BE2C (cell line): ENCODE results near the gene MELK.

Experiments
- DNase-seq: peaks from one replicate; pipeline ENCODE4 v3.0.0-alpha.2; 2020
- H3K27me3 ChIP-seq: fragments of 250-450 bp; sonication (Bioruptor Pico); 2 replicates; pipeline ENCODE4 v1.5.1; 2020; ENCODE audit warnings: mild to moderate bottlenecking
- H3K36me3 ChIP-seq: fragments of 250-450 bp; sonication (Bioruptor Pico); 2 replicates; pipeline ENCODE4 v1.5.1; 2020; ENCODE audit warnings: mild to moderate bottlenecking
- H3K4me1 ChIP-seq: fragments of 250-450 bp; sonication (Bioruptor Pico); 2 replicates; pipeline ENCODE4 v1.5.1; 2020
- H3K4me3 ChIP-seq: 2 replicates; pipeline ENCODE4 v1.5.1; 2011; ENCODE audit warnings: low read depth, low read length
- H3K9me3 ChIP-seq: fragments of 250-450 bp; sonication (Bioruptor Pico); 2 replicates; pipeline ENCODE4 v1.5.1; 2020
- TF ChIP-seq, protein P1 (sequence below): IDR thresholded peaks from 2 replicates; pipeline ENCODE4 v1.5.1; 2012; ENCODE audit warnings: mild to moderate bottlenecking, low read depth, low read length

Gene MELK

DNA sequence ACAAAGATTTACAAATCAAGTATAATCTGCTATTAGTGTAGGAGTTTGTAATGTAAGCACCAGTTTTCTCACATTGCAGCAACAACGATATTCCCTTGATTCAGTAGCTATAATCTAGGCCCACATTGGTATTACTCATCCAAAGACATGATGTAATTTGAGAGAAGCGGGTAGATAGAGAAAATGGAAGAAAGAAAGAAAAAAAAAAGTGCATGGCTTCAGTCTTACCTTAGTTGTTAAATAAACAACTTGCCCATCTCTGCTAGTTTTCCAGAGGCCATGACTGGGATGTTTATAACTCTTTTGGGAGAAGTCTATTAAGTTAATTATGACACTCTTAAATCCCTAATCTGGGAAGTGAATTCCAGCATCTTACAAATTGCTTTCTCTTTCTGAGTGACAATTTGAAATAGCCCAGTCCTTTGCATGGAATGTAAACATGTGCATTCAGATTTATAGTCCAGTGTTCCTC is 2.8 kb downstream of the MELK start:
- no peaks in the 10 kb centered on the region; the same call in 1 of the 2 replicates for H3K36me3 ChIP-seq
- no peaks in the 10 kb centered on the region for H3K4me1 ChIP-seq
- H3K4me3 ChIP-seq, result 0 out of 2 replicates have a peak overlapping the region, but pooled peaks have one; percentile 0
- no peaks in the 10 kb centered on the region for H3K9me3 ChIP-seq
- DNase-seq, result no peak
- TF ChIP-seq, protein P1, sequence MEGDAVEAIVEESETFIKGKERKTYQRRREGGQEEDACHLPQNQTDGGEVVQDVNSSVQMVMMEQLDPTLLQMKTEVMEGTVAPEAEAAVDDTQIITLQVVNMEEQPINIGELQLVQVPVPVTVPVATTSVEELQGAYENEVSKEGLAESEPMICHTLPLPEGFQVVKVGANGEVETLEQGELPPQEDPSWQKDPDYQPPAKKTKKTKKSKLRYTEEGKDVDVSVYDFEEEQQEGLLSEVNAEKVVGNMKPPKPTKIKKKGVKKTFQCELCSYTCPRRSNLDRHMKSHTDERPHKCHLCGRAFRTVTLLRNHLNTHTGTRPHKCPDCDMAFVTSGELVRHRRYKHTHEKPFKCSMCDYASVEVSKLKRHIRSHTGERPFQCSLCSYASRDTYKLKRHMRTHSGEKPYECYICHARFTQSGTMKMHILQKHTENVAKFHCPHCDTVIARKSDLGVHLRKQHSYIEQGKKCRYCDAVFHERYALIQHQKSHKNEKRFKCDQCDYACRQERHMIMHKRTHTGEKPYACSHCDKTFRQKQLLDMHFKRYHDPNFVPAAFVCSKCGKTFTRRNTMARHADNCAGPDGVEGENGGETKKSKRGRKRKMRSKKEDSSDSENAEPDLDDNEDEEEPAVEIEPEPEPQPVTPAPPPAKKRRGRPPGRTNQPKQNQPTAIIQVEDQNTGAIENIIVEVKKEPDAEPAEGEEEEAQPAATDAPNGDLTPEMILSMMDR, result no peak
- H3K27me3 ChIP-seq, result no peaks in the 10 kb centered on the region

DNA sequence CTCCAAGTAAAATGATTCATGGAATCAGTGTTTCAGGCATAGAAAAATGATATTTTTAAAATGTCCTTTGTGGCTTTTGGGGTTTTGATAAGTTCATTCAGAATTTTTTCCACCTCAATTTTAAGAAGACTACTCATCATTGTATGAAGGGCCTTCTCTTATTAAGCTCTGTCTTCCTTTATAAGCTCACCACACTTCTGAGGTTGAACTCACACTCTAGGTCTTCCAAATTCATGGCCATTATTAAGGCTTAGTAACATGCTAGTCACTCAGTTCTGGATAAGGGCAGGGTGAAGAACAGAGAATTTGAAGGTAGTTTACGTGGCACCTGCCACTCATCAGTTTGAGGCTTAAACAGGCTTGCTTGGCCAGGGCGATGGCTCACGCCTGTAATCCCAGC is 4.2 kb downstream of the MELK start:
- no peak overlapping the region for H3K4me3 ChIP-seq
- H3K9me3 ChIP-seq, result no peaks in the 10 kb centered on the region
- H3K4me1 ChIP-seq, result no peaks in the 10 kb centered on the region
- no peak for DNase-seq
- TF ChIP-seq, protein P1, result no peak
- H3K36me3 ChIP-seq, result peaks cover 3% of the 10 kb centered on the region; the same call in 1 of the 2 replicates
- no peaks in the 10 kb centered on the region for H3K27me3 ChIP-seq

DNA sequence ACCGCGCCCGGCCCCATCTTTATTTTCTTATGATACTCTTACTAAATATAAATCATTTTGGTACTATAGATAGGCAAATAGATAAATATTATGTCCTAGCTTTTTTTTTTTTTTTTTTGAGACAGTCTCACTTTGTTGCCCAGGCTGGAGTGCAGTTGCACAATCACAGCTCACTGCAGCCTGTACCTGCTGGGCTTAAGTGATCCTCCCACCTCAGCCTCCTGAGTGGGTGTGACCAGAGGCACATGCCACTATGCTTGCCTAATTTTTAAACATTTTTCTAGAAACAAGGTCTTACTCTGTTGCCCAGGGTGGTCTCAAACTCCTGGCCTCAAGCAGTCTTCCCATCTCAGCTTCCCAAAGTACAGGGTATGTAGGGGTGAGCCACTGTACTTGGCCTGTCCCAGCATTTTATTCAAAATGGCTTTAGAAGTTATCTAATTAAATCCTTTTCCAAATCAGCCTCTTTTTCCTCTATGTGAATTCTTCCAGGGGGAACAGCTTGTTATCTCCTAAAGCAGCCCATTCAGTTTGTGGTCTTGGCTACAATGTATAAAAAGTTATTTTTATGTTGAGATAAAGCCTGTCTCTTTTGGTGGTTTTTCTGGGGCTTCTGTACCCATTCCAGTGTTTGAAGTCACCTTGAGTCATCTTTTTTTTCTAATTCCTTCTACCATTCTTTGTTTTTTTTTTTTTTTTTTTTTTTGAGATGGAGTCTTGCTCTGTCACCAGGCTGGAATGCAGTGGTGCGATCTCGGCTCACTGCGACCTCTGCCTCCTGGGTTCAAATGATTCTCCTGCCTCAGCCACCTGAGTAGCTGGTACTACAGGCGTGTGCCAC is 12.1 kb downstream of the MELK start:
- Histone ChIP-seq H3K27me3 (no peaks in the 10 kb centered on the region), H3K9me3 (no peaks in the 10 kb centered on the region), H3K36me3 (peaks cover 31% of the 10 kb centered on the region), H3K4me3 (no peak overlapping the region), H3K4me1 (no peaks in the 10 kb centered on the region)
- TF ChIP-seq, protein P1, result no peak
- DNase-seq, result no peak

DNA sequence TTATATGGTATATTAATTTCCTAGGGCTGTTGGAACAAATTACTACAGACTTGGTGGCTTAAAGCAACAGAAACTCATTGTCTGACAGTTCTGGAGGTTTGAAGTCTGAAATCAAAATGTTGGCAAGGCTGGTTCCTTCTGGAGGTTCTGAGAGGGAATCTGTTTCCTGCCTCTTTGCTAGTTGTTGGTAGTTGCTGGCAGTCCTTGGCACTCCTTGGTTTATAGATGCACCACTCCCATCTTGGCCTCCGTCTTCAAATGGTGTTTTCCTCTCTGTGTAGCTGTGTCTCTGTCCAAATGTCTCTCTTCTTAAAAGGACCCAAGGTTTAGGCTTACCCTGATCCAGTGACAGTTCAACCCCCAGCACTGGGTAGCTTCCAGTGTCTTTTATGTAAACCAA is 17.5 kb downstream of the MELK start:
- DNase-seq, result no peak
- H3K4me1 ChIP-seq, result no peaks in the 10 kb centered on the region
- H3K36me3 ChIP-seq, result peaks cover 64% of the 10 kb centered on the region
- no peak overlapping the region for H3K4me3 ChIP-seq
- no peaks in the 10 kb centered on the region for H3K9me3 ChIP-seq
- TF ChIP-seq, protein P1, result no peak
- H3K27me3 ChIP-seq, result no peaks in the 10 kb centered on the region

DNA sequence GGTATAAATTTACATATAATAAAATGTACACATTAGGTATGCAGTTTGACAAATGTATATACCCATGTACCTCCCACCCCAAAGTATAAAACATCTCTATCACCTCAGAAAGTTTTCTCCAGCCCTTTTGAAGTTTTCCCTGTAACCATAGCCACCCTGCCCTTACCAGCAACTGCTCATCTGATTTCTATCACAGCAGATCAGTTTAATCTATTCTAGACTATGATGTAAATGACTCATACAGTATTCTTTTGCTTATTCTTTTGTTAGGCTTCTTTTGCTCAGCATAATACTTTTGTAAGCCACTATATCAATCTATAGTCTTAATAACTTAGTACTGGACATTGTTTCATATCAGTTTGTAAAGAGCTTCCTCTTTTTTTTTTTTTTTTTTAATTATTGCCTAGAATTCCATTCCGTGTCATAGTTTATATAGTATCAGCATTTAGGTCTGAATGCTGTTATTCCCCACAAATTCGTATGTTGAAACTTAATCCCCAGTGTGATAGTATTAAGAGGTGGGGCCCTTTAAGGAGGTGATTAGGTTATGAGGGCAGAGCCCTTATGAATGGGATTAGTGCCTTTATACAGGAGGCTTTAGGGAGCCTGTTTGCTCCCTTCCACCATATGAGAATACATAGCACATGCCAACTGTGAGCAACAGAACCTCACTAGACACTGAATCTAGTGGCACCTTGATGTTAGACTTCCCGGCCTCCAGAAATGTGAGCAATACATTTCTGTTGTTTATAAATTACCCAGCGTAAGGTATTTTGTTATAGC is 20.3 kb downstream of the MELK start:
- Histone ChIP-seq H3K36me3 (peaks cover 71% of the 10 kb centered on the region), H3K4me3 (no peak overlapping the region), H3K9me3 (no peaks in the 10 kb centered on the region), H3K4me1 (no peaks in the 10 kb centered on the region), H3K27me3 (no peaks in the 10 kb centered on the region)
- TF ChIP-seq, protein P1, result no peak
- no peak for DNase-seq
